Coronary artery (tissue), 2 donors: ENCODE results near the gene IBSP.
A peak's percentile ranks its signal among the peaks of the same experiment; 100 is the strongest.

Experiments
- DNase-seq: peaks from one replicate; pipeline ENCODE4 v3.0.0-alpha.2; 2017; ENCODE audit warnings: low spot score
- H3K27ac ChIP-seq, 2 donors: fragments of 200-600 bp; sonication (generic); one replicate each; pipeline ENCODE4 v1.5.1; 2016 to 2019
- H3K4me3 ChIP-seq: fragments of 200-600 bp; sonication (generic); 2 replicates; pipeline ENCODE4 v1.5.1; 2016; ENCODE audit warnings: mild to moderate bottlenecking, moderate library complexity
- TF ChIP-seq, protein P1 (sequence below): fragments of 200-600 bp; sonication (generic); IDR thresholded peaks from one replicate; pipeline ENCODE4 v1.5.1; 2019; ENCODE audit warnings: antibody characterized with exemption

The IBSP gene

GRCh38 chr4:87835197-87835596 is 35.8 kb downstream of the IBSP start:
- no peak for DNase-seq
- TF ChIP-seq, protein P1, sequence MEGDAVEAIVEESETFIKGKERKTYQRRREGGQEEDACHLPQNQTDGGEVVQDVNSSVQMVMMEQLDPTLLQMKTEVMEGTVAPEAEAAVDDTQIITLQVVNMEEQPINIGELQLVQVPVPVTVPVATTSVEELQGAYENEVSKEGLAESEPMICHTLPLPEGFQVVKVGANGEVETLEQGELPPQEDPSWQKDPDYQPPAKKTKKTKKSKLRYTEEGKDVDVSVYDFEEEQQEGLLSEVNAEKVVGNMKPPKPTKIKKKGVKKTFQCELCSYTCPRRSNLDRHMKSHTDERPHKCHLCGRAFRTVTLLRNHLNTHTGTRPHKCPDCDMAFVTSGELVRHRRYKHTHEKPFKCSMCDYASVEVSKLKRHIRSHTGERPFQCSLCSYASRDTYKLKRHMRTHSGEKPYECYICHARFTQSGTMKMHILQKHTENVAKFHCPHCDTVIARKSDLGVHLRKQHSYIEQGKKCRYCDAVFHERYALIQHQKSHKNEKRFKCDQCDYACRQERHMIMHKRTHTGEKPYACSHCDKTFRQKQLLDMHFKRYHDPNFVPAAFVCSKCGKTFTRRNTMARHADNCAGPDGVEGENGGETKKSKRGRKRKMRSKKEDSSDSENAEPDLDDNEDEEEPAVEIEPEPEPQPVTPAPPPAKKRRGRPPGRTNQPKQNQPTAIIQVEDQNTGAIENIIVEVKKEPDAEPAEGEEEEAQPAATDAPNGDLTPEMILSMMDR = no peak
- Histone ChIP-seq H3K4me3 (no peak overlapping the region), H3K27ac (no peak overlapping the region)

GRCh38 chr4:87835743-87836142 is 36.4 kb downstream of the IBSP start:
- TF ChIP-seq, protein P1 = no peak
- no peak overlapping the region for H3K4me3 ChIP-seq

GRCh38 chr4:87838205-87838604 is 38.9 kb downstream of the IBSP start:
- H3K27ac ChIP-seq = no peak overlapping the region
- no peak overlapping the region for H3K4me3 ChIP-seq
- no peak for DNase-seq
- TF ChIP-seq, protein P1 = no peak

More at GRCh38 chr4:87835743-87836142, 36.4 kb downstream of the IBSP start:
- DNase-seq = no peak
- no peak overlapping the region for H3K27ac ChIP-seq

- H3K4me3 ChIP-seq = peak overlapping the region; percentile 29
- TF ChIP-seq, protein P1 = no peak
- H3K27ac ChIP-seq = peak overlapping the region in 1 of 2 donors; percentile 31
- DNase-seq = no peak
Measured at GRCh38 chr4:87838890-87839591, 39.7 kb downstream of the IBSP start.

GRCh38 chr4:87839592-87839946 is 40.2 kb downstream of the IBSP start:
- DNase-seq = no peak
- TF ChIP-seq, protein P1 = no peak
- Histone ChIP-seq H3K27ac (no peak overlapping the region), H3K4me3 (no peak overlapping the region)

- H3K27ac ChIP-seq = no peak overlapping the region
- TF ChIP-seq, protein P1 = no peak
- H3K4me3 ChIP-seq = no peak overlapping the region
- DNase-seq = no peak
Measured at GRCh38 chr4:87840149-87840548, 40.8 kb downstream of the IBSP start.

- Histone ChIP-seq H3K27ac (peak overlapping the region; percentile 61 to 68), H3K4me3 (no peak overlapping the region)
- DNase-seq = no peak
- TF ChIP-seq, protein P1 = no peak
Measured at GRCh38 chr4:87843936-87844335, 44.6 kb downstream of the IBSP start.
